Neural cell (in vitro differentiated cells): ENCODE results near the gene IL17RB. TPM values are rescaled to one million over a fixed set of nuclear protein-coding genes. Genes with fewer than 3 reads are reported as not detected.

Source experiments
- H2AFZ ChIP-seq: fragments of 200-600, 300-800 bp; sonication (generic), shearing (Covaris generic); 2 replicates; pipeline ENCODE4 v1.6.0; 2014; ENCODE audit warnings: low read depth, mild to moderate bottlenecking, antibody characterized with exemption, low read length, moderate library complexity
- H3F3A ChIP-seq: fragments of 200-600 bp; shearing (Covaris generic); 2 replicates; pipeline ENCODE4 v1.6.1; 2016; ENCODE audit warnings: mild to moderate bottlenecking, moderate library complexity, mixed read lengths, antibody characterized with exemption, low read length; ENCODE audit not compliant: insufficient read depth, poor library complexity, severe bottlenecking
- H3K27ac ChIP-seq: fragments of 200-600, 300-800 bp; sonication (generic), shearing (Covaris generic); 2 replicates; pipeline ENCODE4 v1.5.1; 2014; ENCODE audit warnings: mild to moderate bottlenecking, low read length, moderate library complexity
- H3K27me3 ChIP-seq: fragments of 300-800, 200-600 bp; sonication (generic), shearing (Covaris generic); 2 replicates; pipeline ENCODE4 v1.6.0; 2014; ENCODE audit warnings: mild to moderate bottlenecking, low read depth, low read length, moderate library complexity; ENCODE audit not compliant: insufficient read depth
- H3K36me3 ChIP-seq: fragments of 300-800, 200-600 bp; sonication (generic), shearing (Covaris generic); 2 replicates; pipeline ENCODE4 v1.5.1; 2014; ENCODE audit warnings: mild to moderate bottlenecking, antibody characterized with exemption, low read length, moderate library complexity; ENCODE audit not compliant: insufficient read depth
- H3K4me2 ChIP-seq: fragments of 300-800, 200-600 bp; sonication (generic), shearing (Covaris generic); 2 replicates; pipeline ENCODE4 v1.6.0; 2014; ENCODE audit warnings: mild to moderate bottlenecking, low read length
- H3K4me3 ChIP-seq: fragments of 300-800, 200-600 bp; sonication (generic), shearing (Covaris generic); 2 replicates; pipeline ENCODE4 v1.5.1; 2014; ENCODE audit warnings: mild to moderate bottlenecking, low read length, moderate library complexity
- H3K79me2 ChIP-seq: fragments of 200-600 bp; shearing (Covaris generic); replicated peaks from 2 replicates; pipeline ENCODE4 v1.6.0; 2014; ENCODE audit warnings: mild to moderate bottlenecking, low read length, moderate library complexity; ENCODE audit not compliant: insufficient read depth
- H3K9ac ChIP-seq: fragments of 300-800, 200-600 bp; sonication (generic), shearing (Covaris generic); 2 replicates; pipeline ENCODE4 v1.6.1; 2016; ENCODE audit warnings: mild to moderate bottlenecking, low read length, mixed read lengths
- H3K9me2 ChIP-seq: fragments of 200-600 bp; shearing (Covaris generic); 2 replicates; pipeline ENCODE4 v1.6.1; 2016; ENCODE audit warnings: mild to moderate bottlenecking, low read length, mixed read lengths; ENCODE audit not compliant: insufficient read depth
- H3K9me3 ChIP-seq: fragments of 200-600, 300-800 bp; sonication (generic), shearing (Covaris generic); 2 replicates; pipeline ENCODE4 v1.6.1; 2016; ENCODE audit warnings: mild to moderate bottlenecking, mixed run types, low read length, moderate library complexity, mixed read lengths
- H4K20me1 ChIP-seq: fragments of 200-600 bp; shearing (Covaris generic); 2 replicates; pipeline ENCODE4 v1.6.1; 2016; ENCODE audit warnings: mild to moderate bottlenecking, mixed run types; ENCODE audit not compliant: insufficient read depth
- CTCF ChIP-seq: fragments of 450-650 bp; IDR thresholded peaks from 2 replicates; pipeline ENCODE4 v1.5.1; 2014; ENCODE audit warnings: antibody characterized with exemption, mild to moderate bottlenecking, moderate library complexity; ENCODE audit not compliant: poor library complexity, severe bottlenecking
- EP300 ChIP-seq: fragments of 450-650 bp; conservative IDR thresholded peaks from 2 replicates; pipeline ENCODE4 v1.6.1; 2014; ENCODE audit warnings: antibody characterized with exemption, mild to moderate bottlenecking, moderate library complexity; ENCODE audit not compliant: poor library complexity, severe bottlenecking
- EZH2 ChIP-seq: fragments of 200-600, 300-800 bp; shearing (Covaris generic), sonication (generic); IDR thresholded peaks from 2 replicates; pipeline ENCODE4 v1.6.1; 2014; ENCODE audit warnings: antibody characterized with exemption, low read length, borderline replicate concordance, mild to moderate bottlenecking; ENCODE audit not compliant: insufficient read depth, poor library complexity, severe bottlenecking
- MXI1 ChIP-seq: fragments of 450-650 bp; conservative IDR thresholded peaks from 2 replicates; pipeline ENCODE4 v1.6.1; 2014; ENCODE audit warnings: antibody characterized with exemption, mild to moderate bottlenecking; ENCODE audit not compliant: poor library complexity, severe bottlenecking
- POLR2AphosphoS5 ChIP-seq: IDR thresholded peaks from 2 replicates; pipeline ENCODE4 v1.6.1; 2012
- RAD21 ChIP-seq: fragments of 450-650 bp; conservative IDR thresholded peaks from 2 replicates; pipeline ENCODE4 v1.6.1; 2014; ENCODE audit warnings: antibody characterized with exemption, mild to moderate bottlenecking, moderate library complexity
- SMC3 ChIP-seq: fragments of 450-650 bp; conservative IDR thresholded peaks from 2 replicates; pipeline ENCODE4 v1.6.1; 2014; ENCODE audit warnings: antibody characterized with exemption, mild to moderate bottlenecking, moderate library complexity; ENCODE audit not compliant: poor library complexity
- TAF1 ChIP-seq: IDR thresholded peaks from 2 replicates; pipeline ENCODE4 v1.6.1; 2012; ENCODE audit warnings: low read depth
- polyA plus RNA-seq: library from polyadenylated mRNA; depleted of rRNA; stranded (reverse); fragments of >200 nt; gene quantifications from 2 replicates; pipeline ENCODE4 v1.2.3, GENCODE V29; 2014
- TF ChIP-seq, protein P1 (sequence below): IDR thresholded peaks from 2 replicates; pipeline ENCODE4 v1.6.1; 2012; ENCODE audit warnings: borderline replicate concordance

Gene IL17RB
- polyA plus RNA-seq, 1 donor from 2014 or later: 0.83 TPM

- Histone ChIP-seq H3K4me2 (no peak overlapping the region), H3F3A (no peaks in the 10 kb centered on the region), H3K9me3 (no peaks in the 10 kb centered on the region), H3K27me3 (no peaks in the 10 kb centered on the region), H3K79me2 (no peaks in the 10 kb centered on the region), H2AFZ (no peak overlapping the region), H3K27ac (no peak overlapping the region), H3K9me2 (no peaks in the 10 kb centered on the region), H3K4me3 (no peak overlapping the region), H4K20me1 (no peaks in the 10 kb centered on the region), H3K36me3 (no peaks in the 10 kb centered on the region), H3K9ac (no peak overlapping the region)
- TF ChIP-seq POLR2AphosphoS5 (no peak), MXI1 (no peak), EZH2 (no peak), CTCF (no peak), EP300 (no peak), SMC3 (no peak), TAF1 (no peak), RAD21 (no peak)
- TF ChIP-seq, protein P1, sequence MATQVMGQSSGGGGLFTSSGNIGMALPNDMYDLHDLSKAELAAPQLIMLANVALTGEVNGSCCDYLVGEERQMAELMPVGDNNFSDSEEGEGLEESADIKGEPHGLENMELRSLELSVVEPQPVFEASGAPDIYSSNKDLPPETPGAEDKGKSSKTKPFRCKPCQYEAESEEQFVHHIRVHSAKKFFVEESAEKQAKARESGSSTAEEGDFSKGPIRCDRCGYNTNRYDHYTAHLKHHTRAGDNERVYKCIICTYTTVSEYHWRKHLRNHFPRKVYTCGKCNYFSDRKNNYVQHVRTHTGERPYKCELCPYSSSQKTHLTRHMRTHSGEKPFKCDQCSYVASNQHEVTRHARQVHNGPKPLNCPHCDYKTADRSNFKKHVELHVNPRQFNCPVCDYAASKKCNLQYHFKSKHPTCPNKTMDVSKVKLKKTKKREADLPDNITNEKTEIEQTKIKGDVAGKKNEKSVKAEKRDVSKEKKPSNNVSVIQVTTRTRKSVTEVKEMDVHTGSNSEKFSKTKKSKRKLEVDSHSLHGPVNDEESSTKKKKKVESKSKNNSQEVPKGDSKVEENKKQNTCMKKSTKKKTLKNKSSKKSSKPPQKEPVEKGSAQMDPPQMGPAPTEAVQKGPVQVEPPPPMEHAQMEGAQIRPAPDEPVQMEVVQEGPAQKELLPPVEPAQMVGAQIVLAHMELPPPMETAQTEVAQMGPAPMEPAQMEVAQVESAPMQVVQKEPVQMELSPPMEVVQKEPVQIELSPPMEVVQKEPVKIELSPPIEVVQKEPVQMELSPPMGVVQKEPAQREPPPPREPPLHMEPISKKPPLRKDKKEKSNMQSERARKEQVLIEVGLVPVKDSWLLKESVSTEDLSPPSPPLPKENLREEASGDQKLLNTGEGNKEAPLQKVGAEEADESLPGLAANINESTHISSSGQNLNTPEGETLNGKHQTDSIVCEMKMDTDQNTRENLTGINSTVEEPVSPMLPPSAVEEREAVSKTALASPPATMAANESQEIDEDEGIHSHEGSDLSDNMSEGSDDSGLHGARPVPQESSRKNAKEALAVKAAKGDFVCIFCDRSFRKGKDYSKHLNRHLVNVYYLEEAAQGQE: no peak
These were observed 15.4 kb upstream of the IL17RB start for GRCh38 chr3:53830944-53831343.

DNA sequence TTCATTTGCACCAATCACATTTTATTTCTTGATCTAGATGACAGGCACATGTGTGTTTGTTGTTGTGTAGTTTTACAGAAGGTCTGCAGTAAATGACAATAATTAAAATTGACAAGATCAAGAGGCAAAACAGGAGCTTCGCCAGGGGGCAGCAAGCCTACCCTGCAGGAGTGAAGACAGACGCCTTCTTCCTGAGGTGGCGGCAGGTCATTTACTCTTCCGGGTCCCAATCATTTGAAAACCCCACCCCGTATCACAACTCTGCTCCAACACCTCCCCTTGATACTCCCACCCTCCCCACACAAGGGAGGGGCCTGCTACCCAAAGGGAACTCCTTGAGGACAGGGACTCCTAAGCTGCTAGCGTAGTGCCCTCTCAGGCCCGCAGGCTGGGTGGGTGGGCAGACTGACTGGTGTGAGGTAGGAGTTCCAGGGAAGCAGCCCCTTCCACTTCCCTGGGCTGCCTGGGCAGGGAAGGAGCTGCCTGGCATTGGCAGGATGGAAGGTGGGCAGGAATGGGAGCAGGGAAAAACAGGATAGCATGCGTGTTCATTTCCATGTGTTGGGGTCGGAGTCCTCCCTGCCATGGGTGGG is 13.2 kb upstream of the IL17RB start:
- Histone ChIP-seq H3K27me3 (no peaks in the 10 kb centered on the region), H4K20me1 (no peaks in the 10 kb centered on the region), H3K4me3 (no peak overlapping the region), H2AFZ (no peak overlapping the region), H3K27ac (no peak overlapping the region), H3K9me3 (no peaks in the 10 kb centered on the region), H3K4me2 (no peak overlapping the region), H3K9me2 (no peaks in the 10 kb centered on the region), H3K79me2 (no peaks in the 10 kb centered on the region), H3K9ac (no peak overlapping the region), H3K36me3 (no peaks in the 10 kb centered on the region), H3F3A (no peaks in the 10 kb centered on the region)
- TF ChIP-seq POLR2AphosphoS5 (no peak), TAF1 (no peak), EZH2 (no peak), EP300 (no peak), CTCF (no peak), RAD21 (no peak), MXI1 (no peak), SMC3 (no peak)
- TF ChIP-seq, protein P1: no peak
